ENCODE results near the gene GSK3A.

- TF ChIP-seq EZH2phosphoT487 (IDR thresholded peaks at IDR 0.05; ENCODE audit: borderline replicate concordance, low read length) (no peak), CTCF (conservative IDR thresholded peaks at IDR 0.05; ENCODE audit: low read depth, low read length) (no peak)
Observed at GRCh38 chr19:42289556-42290041, 47.2 kb upstream of the GSK3A start.
